Stimulated activated CD4-positive, alpha-beta T cell treated with anti-CD3 and anti-CD28 coated beads, Interleukin-1b, Interleukin-23, amount 100 ng/mL, for 48 hours (primary cell): ENCODE data around the gene KCNK3.
"Not testable (repeated sequence)": the region's sequence is repeated elsewhere in the genome, so short reads cannot be mapped to it uniquely, and the experiment has no call there.

ENCODE experiments used
- DNase-seq: peaks from one replicate; pipeline ENCODE4 v3.0.0-alpha.2; 2020

KCNK3 gene

DNA sequence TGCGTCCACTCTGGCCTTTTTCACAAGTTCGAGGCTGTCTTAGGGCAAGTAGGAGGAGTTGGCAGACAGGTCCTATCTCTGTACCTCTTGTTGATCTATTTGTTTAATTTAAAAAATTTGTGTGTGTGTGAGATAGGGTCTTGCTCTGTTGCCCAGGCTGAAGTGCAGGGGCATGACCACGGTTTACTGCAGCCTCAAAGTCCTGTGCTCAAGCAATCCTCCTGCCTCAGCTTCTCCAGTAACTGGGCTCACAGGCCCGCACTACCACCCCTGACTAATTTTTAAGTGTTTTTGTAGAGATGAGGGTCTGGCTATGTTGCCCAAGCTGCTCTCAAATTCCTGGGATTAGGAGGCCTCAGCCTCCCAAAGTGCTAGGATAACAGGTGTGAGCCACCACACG, 67.3 kb downstream of the KCNK3 start:
- no peak for DNase-seq

DNA sequence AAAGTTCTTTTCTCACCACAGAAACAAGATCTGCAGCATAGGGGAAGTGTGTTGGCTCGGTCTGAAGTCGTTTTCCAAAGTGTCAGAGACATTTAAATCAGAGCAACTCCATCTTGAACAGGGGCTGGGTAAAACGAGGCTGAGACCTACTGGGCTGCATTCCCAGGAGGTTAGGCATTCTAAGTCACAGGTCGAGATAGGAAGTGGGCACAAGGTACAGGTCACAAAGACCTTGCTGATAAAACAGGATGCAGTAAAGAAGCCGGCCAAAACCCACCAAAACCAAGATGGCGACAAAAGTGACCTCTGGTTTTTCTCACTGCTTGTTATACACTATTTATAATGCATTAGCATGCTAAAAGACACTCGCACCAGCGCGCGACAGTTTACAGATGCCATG, 68.5 kb downstream of the KCNK3 start:
- DNase-seq = not testable (repeated sequence)

DNA sequence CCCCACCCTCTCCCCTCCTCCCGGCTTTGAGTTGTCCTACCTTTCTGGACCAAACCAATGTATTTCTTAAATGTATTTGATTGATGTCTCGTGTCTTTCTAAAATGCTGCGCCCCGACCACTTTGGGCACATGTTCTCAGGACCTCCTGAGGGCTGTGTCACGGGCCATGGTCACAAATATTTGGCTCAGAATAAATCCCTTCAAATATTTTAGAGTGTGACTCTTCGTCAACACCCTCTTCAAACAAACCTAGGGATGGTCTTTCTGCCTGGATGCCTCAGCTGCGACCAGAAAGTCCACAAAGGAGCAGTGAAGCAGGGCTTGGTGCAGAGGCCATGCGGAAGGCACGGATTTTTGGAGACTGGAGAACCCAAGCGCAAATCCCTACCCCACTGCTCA, 70.5 kb downstream of the KCNK3 start:
- DNase-seq = no peak

DNA sequence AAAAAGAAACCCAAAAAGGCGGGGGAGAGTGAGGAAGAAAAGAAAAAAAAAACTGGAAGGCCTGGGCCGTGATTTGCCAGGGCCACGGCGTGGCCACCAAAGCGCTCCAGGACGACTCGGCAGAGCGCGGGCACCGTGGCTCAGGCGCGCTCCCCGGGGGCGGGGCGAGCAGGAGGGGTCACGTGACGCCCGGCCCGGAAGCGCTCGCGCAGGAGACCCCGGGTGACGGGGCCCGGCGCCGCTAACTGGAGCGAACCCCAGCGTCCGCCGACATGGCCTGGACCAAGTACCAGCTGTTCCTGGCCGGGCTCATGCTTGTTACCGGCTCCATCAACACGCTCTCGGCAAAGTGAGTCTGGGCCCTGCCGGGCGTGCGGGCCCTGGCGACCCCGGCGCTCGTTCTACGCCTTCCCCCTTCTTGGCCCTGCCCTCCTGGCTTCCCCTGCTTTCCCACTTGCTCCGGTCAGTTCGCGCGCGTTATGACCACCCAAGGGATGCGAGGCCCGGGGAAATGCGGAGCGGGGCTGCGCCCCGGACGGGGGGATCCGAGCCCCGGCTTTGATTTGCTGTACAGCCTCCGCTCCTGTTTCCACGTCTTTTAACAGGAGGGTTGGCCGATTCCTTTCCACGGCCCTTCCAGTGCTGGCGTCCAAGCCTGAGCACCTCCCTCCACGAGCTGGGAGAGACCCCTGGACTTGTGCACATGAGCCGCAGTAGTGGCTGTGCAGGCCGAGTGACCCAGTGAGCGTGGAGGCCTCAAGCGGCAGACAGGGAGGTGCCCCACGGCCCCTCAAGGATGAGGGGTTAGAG, 71.8 kb downstream of the KCNK3 start, which contains the start of gene SLC35F6:
SLC35F6 (plus strand) TSS at position 207 of the 810 bp plus-strand sequence; CDS start at position 273, 66 bp downstream.
- peak; percentile 78 for DNase-seq

DNA sequence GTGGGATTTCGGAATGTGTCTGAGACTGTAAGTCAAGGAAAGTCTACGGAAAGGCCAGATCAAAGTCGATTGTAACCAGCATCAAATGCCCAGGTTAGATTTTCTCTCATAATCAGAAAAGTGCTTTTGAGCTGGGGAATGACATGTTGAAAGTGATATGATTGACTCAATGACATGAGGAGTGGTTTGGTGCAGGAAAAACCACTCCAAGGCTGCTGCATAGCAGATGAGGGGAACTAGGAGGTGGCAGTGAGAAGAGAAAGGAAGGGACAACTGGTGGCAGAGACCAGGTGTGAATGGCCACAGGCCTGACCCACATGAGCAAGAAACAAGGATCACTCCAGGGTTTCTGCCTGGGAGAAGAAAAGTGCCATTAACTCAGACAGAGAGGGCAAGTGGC, 72.4 kb downstream of the KCNK3 start:
- no peak for DNase-seq

DNA sequence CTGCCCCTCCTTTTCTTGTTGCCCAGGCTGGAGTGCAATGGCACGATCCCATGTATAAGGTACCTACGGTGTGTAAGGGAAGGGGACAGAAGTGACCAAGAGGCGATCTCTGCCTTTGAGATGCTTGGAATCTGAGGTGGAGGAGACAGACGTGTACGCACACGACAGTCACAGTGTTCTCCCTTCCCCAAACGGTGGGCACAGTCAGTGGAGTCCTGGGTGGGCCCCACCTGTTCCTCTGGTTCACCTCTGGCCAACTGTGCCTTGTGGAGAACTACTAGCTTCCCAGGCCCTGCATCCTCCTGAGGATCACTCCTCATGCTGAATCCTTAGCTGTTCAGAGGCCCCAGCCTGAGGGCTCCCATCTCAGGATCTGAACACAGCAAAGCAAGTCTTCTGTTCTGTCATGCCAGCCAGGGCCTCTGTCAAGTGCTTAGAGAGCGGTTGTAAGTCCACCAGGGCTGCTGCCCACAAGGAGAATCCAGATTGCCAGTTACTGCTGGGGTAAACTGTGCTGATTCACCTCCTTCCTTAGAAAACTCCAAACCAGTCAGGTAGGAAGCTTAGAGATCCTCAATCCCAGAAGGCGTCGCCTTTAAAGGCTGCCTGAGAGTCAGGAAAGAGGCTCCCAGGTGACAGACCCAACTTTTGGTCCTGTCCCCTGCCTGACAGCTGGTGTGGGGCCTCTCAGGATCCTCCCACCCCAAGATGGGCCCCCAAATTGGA, 73.1 kb downstream of the KCNK3 start:
- DNase-seq = no peak

DNA sequence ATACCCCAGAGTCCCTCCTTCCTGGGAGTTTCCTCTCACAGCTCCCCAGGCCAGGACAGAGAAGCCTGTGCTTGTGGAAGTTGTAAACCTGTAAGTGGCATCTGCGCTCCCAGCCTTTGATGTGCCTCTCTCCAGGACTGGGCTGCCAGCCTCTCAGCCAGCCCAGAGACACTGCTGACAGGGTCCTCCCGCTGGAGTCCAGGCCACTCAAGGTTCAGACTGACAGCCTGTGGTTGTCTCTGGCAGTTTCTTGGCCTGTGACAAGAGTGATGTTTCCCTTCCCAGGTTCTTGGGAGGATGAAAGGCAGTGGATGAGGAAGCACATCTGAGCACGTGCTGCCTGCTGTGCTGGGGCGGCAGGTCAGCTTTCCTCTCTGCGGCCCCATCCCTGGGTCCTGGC, 74.6 kb downstream of the KCNK3 start:
- no peak for DNase-seq

DNA sequence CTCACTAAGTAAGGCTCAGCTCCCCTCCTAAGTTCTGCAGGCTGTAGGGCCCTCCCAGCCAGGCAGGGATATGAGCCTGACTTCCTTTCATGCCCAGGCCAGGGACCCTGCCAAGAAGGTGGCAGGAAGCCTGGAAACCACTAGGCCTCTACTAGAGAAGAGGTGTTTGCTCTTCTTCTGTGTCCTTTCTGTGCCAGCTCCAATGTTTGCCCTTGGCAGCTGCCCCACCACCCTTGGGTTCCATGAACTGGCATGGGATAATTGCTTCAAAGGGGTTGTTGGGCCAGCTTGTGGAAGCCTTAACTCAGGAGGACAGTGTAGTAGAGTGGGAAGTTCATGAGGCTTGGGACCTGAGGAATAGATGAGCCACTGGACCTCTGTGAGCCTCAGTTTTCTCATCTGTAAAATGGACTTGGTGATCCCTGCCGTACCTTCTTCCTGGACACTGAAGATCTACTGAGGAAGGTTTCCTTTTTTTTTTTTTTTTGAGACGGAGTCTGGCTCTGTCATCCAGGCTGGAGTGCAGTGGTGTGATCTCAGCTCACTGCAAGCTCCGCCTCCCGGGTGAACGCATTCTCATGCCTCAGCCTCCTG, 75.5 kb downstream of the KCNK3 start:
- DNase-seq = no peak

DNA sequence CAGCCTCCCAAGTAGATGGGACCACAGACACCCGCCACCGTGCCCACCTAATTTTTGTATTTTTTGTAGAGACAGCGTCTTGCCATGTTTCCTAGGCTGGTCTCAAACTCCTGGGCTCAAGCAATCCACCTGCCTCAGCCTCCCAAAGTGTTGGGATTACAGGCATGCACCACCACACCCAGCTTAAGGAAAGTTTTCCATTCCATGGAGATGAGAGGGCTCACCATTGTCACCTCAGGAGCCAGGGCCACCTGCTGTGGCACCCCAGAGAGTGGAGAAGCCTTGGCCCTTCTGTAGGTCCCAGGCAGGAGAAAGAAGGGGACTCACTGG, 76.2 kb downstream of the KCNK3 start:
- DNase-seq = no peak

DNA sequence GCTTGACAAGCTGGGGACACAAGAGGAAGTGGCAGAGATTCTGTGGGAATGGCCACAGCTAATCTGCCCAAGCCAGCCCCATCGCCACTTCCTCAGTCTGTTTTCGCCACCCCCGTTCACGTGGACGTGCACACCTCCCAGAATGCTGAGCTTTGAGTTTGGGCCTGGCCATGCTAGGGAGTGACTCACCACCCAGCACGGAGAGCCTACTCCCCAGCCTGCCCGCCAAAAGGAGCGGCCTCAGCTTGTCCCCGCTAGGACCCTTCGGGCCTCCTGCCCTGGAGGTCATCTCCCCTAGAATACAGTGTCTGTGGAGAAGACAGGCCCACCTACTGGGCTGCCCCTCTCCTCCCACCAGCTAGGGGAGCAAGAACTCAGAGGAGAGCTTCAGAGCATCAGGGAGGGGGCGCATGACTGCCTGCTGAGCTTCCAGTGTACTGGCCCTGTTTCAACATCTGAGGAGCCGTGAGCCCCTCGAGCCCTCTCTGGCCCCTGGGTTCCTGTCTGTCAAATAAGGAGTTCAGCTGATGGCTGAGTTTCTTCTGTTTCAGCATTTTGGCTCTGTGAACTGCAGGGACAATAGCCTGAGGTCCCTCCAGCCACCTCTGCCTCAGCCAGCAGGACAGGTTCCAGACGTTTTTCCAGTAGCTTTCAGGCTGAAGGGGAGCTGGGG, 76.7 kb downstream of the KCNK3 start:
- DNase-seq = no peak

DNA sequence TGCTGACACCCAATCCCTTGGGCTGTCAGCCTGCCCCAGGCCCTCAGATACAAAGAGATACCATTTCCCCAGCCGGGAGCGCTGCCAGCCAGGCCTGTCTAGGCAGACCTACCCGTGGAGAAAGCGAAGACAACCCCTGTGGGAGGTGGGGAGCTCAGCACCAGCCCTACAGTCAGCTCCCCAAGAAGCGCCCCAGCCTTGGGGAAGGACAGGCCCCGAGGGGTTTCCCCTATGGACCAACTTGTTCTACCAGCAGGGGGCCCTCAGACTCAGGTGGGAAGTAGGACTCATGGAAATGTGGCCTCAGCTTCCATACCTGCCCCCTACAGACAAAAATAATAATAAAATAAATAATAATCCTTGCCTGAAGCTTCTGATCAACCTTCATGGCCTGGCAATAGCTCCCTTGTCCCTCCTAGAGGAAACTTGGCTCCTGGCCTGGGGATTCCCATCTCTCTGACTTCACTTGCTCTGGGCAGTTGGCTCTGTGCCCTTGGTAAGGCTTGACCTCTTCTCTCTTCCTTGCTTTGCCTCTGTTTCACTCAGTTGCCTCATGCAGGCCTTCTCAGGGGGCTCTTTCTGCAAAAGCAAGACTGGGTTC, 78.6 kb downstream of the KCNK3 start:
- DNase-seq = peak; percentile 41

DNA sequence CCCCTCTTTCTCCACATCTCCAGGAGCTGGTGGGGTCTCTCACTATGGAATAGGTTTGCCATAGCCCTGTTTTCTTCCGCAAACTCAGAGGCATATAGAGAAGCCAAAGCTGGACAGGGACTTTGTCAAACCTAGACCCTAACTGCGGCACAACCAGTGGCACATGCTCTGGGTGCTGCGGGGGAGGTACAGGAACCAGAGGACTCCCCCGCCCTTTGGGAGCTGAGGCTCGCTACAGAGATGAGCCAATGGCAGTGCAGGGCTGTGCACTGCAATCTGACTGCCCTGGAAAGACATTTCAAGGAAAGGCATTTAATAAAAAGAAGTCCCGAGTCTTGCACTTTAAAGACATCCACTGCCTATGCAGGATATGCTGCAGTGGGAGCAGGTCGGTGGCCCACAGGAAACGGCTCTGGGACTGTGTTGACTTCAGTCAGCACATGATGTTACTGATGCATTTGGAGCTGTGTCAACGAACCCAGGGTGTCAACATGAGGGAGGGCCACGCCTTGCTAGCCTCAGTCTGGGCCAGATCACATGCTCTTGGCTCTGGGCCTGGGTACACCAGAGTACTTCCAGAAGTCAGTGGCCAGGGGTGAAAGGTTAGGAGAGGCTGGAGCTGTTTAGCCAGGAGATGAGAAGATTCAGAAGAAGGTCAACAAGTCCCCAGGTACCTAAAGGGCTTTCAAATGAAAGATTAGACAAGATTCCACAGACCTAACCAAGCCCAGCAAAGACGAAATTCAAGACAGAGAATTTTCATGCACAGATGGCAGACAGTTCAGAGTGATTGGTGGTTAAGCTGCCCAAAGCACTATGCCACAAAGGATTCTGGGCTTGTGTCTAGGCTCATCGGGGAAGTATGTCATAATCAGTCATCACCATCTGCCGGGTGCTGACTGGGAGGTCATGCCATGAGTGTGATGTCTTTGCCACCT, 79.8 kb downstream of the KCNK3 start:
- peak; percentile 37 for DNase-seq

DNA sequence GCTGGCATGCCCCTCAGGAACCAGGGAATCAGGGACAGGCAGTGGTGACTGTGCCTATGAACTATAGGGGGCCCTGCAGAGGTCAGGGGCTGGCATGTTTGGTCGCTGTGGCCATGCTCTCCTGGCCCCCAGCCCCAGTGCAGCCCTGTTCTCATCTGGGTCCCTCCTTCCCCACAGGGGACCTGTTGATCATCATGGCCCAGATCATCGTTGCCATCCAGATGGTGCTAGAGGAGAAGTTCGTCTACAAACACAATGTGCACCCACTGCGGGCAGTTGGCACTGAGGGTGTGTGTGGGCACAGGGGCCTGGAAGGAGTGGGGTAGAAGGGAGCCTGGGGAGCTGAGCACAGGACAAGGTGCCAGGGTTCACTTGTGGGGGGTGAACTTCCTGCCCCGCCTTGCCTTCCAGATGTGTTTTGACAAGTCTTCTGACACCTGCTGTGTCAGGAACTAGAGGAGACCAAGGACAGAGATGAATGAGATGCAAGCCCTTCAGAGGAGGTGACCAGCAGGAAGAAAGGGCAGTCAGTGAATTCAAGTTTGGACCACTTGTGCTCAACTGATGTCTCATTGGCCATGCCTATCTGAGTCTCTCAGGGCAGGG, 83.8 kb downstream of the KCNK3 start:
- DNase-seq = no peak

DNA sequence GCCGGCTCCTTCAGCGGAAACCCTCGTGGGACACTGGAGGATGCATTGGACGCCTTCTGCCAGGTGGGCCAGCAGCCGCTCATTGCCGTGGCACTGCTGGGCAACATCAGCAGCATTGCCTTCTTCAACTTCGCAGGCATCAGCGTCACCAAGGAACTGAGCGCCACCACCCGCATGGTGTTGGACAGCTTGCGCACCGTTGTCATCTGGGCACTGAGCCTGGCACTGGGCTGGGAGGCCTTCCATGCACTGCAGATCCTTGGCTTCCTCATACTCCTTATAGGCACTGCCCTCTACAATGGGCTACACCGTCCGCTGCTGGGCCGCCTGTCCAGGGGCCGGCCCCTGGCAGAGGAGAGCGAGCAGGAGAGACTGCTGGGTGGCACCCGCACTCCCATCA, 85.6 kb downstream of the KCNK3 start:
- DNase-seq = no peak

DNA sequence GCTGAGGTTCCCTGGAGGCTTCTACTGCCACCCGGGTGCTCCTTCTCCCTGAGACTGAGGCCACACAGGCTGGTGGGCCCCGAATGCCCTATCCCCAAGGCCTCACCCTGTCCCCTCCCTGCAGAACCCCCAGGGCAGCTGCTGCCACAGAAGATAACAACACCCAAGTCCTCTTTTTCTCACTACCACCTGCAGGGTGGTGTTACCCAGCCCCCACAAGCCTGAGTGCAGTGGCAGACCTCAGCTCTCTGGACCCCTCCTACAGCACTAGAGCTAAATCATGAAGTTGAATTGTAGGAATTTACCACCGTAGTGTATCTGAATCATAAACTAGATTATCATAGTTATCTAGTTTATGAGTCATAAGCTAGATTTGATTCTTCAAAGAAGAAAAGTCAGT, 86.0 kb downstream of the KCNK3 start:
- no peak for DNase-seq

DNA sequence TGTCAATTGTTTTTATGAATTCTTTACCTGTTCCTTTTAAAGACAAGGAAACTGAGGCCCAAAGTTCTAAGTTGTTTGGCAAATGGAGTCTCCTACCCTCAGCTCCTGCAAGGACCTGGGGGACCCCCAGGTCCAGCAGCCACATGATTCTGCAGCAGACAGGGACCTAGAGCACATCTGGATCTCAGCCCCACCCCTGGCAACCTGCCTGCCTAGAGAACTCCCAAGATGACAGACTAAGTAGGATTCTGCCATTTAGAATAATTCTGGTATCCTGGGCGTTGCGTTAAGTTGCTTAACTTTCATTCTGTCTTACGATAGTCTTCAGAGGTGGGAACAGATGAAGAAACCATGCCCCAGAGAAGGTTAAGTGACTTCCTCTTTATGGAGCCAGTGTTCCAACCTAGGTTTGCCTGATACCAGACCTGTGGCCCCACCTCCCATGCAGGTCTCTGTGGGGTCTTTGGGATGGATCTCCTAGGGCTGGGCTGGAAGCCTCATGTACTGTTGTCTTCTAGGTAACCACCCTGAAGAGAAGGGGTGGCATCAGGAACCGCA, 87.8 kb downstream of the KCNK3 start:
- no peak for DNase-seq
